Smooth muscle cell (in vitro differentiated cells): ENCODE results near the gene DCBLD1. TPM values are rescaled to one million over a fixed set of nuclear protein-coding genes. Genes with fewer than 3 reads are reported as not detected.
"Not testable (repeated sequence)": the region's sequence is repeated elsewhere in the genome, so short reads cannot be mapped to it uniquely, and the experiment has no call there.

ENCODE experiments used
- DNase-seq: peaks from one replicate; lab custom pipeline; 2025; ENCODE audit not compliant: unreplicated experiment; lab: John Stamatoyannopoulos, UW
- H2AFZ ChIP-seq: fragments of 200-600 bp; sonication (generic); 2 replicates; pipeline ENCODE4 v1.6.0; 2016; ENCODE audit warnings: antibody characterized with exemption, low read depth, mild to moderate bottlenecking
- H3F3A ChIP-seq: fragments of 200-600 bp; sonication (generic); 2 replicates; pipeline ENCODE4 v1.6.0; 2017; ENCODE audit warnings: antibody characterized with exemption, low read depth
- H3K27ac ChIP-seq: fragments of 200-600 bp; sonication (generic); 2 replicates; pipeline ENCODE4 v1.5.1; 2016; ENCODE audit warnings: low read depth, mild to moderate bottlenecking
- H3K27me3 ChIP-seq: fragments of 200-600 bp; sonication (generic); 2 replicates; pipeline ENCODE4 v1.6.1; 2016; ENCODE audit warnings: low read depth, mild to moderate bottlenecking
- H3K36me3 ChIP-seq: fragments of 200-600 bp; sonication (generic); 2 replicates; pipeline ENCODE4 v1.5.1; 2016; ENCODE audit warnings: low read depth
- H3K4me1 ChIP-seq: fragments of 200-600 bp; sonication (generic); 2 replicates; pipeline ENCODE4 v1.5.1; 2016; ENCODE audit warnings: low read depth
- H3K4me2 ChIP-seq: fragments of 200-600 bp; sonication (generic); 2 replicates; pipeline ENCODE4 v1.6.0; 2016; ENCODE audit warnings: mild to moderate bottlenecking
- H3K4me3 ChIP-seq: fragments of 200-600 bp; sonication (generic); 2 replicates; pipeline ENCODE4 v1.5.1; 2016; ENCODE audit warnings: mild to moderate bottlenecking
- H3K79me2 ChIP-seq: fragments of 200-600 bp; sonication (generic); 2 replicates; pipeline ENCODE4 v1.6.0; 2016; ENCODE audit warnings: low read depth, mild to moderate bottlenecking
- H3K9ac ChIP-seq: fragments of 200-600 bp; sonication (generic); 2 replicates; pipeline ENCODE4 v1.6.0; 2016; ENCODE audit warnings: low read depth
- H3K9me3 ChIP-seq: fragments of 200-600 bp; sonication (generic); replicated peaks from 2 replicates; pipeline ENCODE4 v1.5.1; 2016; ENCODE audit warnings: low read depth
- H4K20me1 ChIP-seq: fragments of 200-600 bp; sonication (generic); 2 replicates; pipeline ENCODE4 v1.6.0; 2016; ENCODE audit warnings: low read depth
- WGBS: methylation state at CpG from one replicate; pipeline ENCODE4 v1.1.7; 2016; ENCODE audit warnings: low lambda C conversion rate; 5-methylcytosine and 5-hydroxymethylcytosine counted together
- polyA plus RNA-seq: library from polyadenylated mRNA; unstranded; fragments of >200 nt; fragmentation: Nextera tagmentation; extraction: Ambion mirVana; gene quantifications from 2 replicates; pipeline ENCODE4 v1.2.1, GENCODE V29; 2016
- total RNA-seq: library from RNA; depleted of rRNA; stranded (reverse); fragments of >200 nt; gene quantifications from 2 replicates; pipeline ENCODE4 v1.2.3, GENCODE V29; 2014
- TF ChIP-seq, protein P1 (sequence below): fragments of 200-600 bp; sonication (generic); IDR thresholded peaks from 2 replicates; pipeline ENCODE4 v1.5.1; 2017; ENCODE audit warnings: borderline replicate concordance, mild to moderate bottlenecking, antibody characterized with exemption; ENCODE audit not compliant: insufficient read depth, poor library complexity, severe bottlenecking

Gene DCBLD1
- total and polyA plus RNA-seq, 2 experiments from 2014 or later = 44.6 to 82.1 TPM

GRCh38 chr6:117514655-117515054, 32.2 kb downstream of the DCBLD1 start:
- no peaks in the 10 kb centered on the region for H3F3A ChIP-seq
- no peaks in the 10 kb centered on the region for H3K27me3 ChIP-seq
- no peak overlapping the region for H3K9ac ChIP-seq
- H3K4me1 ChIP-seq = peaks cover 26% of the 10 kb centered on the region
- H3K79me2 ChIP-seq = peaks cover 19% of the 10 kb centered on the region
- H3K36me3 ChIP-seq = no peaks in the 10 kb centered on the region
- peak overlapping the region; percentile 31 for H3K4me2 ChIP-seq
- DNase-seq = no peak
- TF ChIP-seq, protein P1, sequence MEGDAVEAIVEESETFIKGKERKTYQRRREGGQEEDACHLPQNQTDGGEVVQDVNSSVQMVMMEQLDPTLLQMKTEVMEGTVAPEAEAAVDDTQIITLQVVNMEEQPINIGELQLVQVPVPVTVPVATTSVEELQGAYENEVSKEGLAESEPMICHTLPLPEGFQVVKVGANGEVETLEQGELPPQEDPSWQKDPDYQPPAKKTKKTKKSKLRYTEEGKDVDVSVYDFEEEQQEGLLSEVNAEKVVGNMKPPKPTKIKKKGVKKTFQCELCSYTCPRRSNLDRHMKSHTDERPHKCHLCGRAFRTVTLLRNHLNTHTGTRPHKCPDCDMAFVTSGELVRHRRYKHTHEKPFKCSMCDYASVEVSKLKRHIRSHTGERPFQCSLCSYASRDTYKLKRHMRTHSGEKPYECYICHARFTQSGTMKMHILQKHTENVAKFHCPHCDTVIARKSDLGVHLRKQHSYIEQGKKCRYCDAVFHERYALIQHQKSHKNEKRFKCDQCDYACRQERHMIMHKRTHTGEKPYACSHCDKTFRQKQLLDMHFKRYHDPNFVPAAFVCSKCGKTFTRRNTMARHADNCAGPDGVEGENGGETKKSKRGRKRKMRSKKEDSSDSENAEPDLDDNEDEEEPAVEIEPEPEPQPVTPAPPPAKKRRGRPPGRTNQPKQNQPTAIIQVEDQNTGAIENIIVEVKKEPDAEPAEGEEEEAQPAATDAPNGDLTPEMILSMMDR = no peak
- H3K4me3 ChIP-seq = no peak overlapping the region
- no peaks in the 10 kb centered on the region for H3K9me3 ChIP-seq
- WGBS = 100% methylated on average over 1 of the region's 1 CpG
- H2AFZ ChIP-seq = no peak overlapping the region
- no peaks in the 10 kb centered on the region for H4K20me1 ChIP-seq
- peak overlapping the region; percentile 37 for H3K27ac ChIP-seq

- Histone ChIP-seq H3K4me1 (peaks cover 26% of the 10 kb centered on the region), H3K36me3 (no peaks in the 10 kb centered on the region), H3F3A (no peaks in the 10 kb centered on the region), H3K4me2 (no peak overlapping the region), H3K27ac (no peak overlapping the region), H3K9me3 (no peaks in the 10 kb centered on the region), H2AFZ (no peak overlapping the region), H3K9ac (no peak overlapping the region), H3K4me3 (no peak overlapping the region), H4K20me1 (no peaks in the 10 kb centered on the region), H3K79me2 (peaks cover 19% of the 10 kb centered on the region), H3K27me3 (no peaks in the 10 kb centered on the region)
- DNase-seq = no peak
- TF ChIP-seq, protein P1 = no peak
Measured at GRCh38 chr6:117515326-117515725, 32.9 kb downstream of the DCBLD1 start.

- not testable (repeated sequence) for H3K9ac ChIP-seq, H3K4me3 ChIP-seq, H3K36me3 ChIP-seq, H2AFZ ChIP-seq, H3K4me2 ChIP-seq, DNase-seq, H3K9me3 ChIP-seq, H3K27ac ChIP-seq, H3F3A ChIP-seq, H3K27me3 ChIP-seq, H4K20me1 ChIP-seq
- Histone ChIP-seq H3K4me1 (peaks cover 15% of the 10 kb centered on the region), H3K79me2 (peaks cover 19% of the 10 kb centered on the region)
- 97% methylated on average over 5 of the region's 5 CpGs for WGBS
Measured at GRCh38 chr6:117517995-117518394, 35.5 kb downstream of the DCBLD1 start.

- Histone ChIP-seq H3K4me2 (no peak overlapping the region), H3K27me3 (no peaks in the 10 kb centered on the region), H2AFZ (no peak overlapping the region), H3K27ac (no peak overlapping the region), H3K36me3 (no peaks in the 10 kb centered on the region), H3K9ac (no peak overlapping the region), H3K4me3 (no peak overlapping the region), H3K4me1 (peaks cover 6% of the 10 kb centered on the region), H3F3A (no peaks in the 10 kb centered on the region), H4K20me1 (no peaks in the 10 kb centered on the region), H3K9me3 (no peaks in the 10 kb centered on the region), H3K79me2 (peaks cover 19% of the 10 kb centered on the region)
- TF ChIP-seq, protein P1 = no peak
- WGBS = 96% methylated on average over 6 of the region's 6 CpGs
- no peak for DNase-seq
Measured at GRCh38 chr6:117518870-117519269, 36.4 kb downstream of the DCBLD1 start.
